Right renal cortex interstitium (tissue), 3 donors: ENCODE data around the gene TBC1D8B. TPM values are rescaled to one million over a fixed set of nuclear protein-coding genes. Genes with fewer than 3 reads are reported as not detected.
A peak's percentile ranks its signal among the peaks of the same experiment; 100 is the strongest.

Experiments used
- DNase-seq, 3 donors: peaks; one replicate each; pipeline ENCODE4 v3.0.0-alpha.2; 2013; ENCODE audit warnings: low read depth in 3 of 3, low spot score in 2 of 3
- polyA plus RNA-seq, 3 donors: library from polyadenylated mRNA; unstranded; fragments of 120-200 nt; gene quantifications; one replicate each; pipeline ENCODE4 v1.2.1, GENCODE V29; 2013; ENCODE audit not compliant: insufficient read length in 3 of 3

Gene TBC1D8B
- polyA plus RNA-seq, 3 donors: 5.2 to 6.3 (median 5.3) TPM

- DNase-seq: no peak
Measured at GRCh38 chrX:106897259-106897658, 94.8 kb downstream of the TBC1D8B start.

DNA sequence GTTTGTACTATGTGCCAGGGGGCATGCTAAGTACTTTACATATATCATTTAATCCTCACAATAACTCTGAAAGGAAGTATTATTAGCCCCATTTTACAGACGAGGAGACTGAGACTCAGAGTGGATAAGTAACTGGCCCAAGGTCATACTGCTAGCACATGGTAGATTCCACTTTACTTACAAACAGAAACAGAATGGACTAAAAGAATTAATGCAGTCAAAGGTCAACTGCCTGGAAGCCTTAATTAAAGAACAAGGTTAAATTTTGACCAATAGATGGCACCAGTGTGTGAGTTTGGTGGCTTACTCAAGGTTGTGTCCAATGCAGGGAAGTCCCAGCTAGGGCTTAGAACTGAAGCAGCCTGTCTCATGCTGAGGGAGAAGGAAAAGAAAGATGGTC, 96.0 kb downstream of the TBC1D8B start:
- DNase-seq: no peak

GRCh38 chrX:106899276-106899675, 96.8 kb downstream of the TBC1D8B start:
- no peak for DNase-seq

DNA sequence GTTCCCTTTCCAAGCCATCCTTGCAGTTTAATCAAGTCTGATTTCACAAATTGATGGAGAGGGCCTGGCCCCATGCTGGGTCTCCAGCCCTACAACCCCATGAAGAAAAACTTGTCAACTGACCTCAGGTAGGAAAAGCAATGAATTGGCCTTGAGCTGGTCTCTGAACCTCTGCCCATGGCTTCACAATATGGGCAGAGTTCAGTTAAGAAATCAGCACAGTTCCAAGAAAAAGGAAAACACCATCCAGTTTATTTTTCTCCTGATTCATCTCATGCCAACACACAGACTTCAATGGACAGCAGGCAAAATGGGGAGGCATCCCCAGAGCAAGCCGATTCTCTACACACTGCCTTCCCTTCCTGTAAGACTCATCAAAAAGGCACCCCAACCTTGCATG, 97.4 kb downstream of the TBC1D8B start:
- no peak for DNase-seq

DNA sequence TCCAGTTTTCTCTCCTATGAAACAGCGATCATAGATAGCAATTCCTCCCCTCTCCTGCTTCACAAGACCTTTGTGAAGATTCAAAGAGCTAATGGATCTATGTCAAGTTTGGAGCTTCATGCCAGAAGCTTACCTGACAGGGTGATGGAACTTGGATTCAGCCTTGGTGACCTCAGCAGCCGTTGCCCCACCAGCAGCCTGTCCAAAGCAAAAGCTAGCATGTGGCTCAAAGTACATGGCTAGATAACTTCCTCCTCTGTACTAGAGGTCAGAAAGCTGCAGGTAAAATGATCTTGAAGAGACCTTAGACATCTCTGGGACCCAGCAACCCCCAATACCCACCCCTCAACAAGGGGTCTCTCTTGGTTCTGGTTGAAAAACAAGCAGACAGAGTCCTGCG, 98.9 kb downstream of the TBC1D8B start:
- no peak for DNase-seq

GRCh38 chrX:106901781-106902219, 99.3 kb downstream of the TBC1D8B start:
- DNase-seq: no peak

GRCh38 chrX:106902684-106903083, 100.2 kb downstream of the TBC1D8B start:
- DNase-seq: no peak

DNA sequence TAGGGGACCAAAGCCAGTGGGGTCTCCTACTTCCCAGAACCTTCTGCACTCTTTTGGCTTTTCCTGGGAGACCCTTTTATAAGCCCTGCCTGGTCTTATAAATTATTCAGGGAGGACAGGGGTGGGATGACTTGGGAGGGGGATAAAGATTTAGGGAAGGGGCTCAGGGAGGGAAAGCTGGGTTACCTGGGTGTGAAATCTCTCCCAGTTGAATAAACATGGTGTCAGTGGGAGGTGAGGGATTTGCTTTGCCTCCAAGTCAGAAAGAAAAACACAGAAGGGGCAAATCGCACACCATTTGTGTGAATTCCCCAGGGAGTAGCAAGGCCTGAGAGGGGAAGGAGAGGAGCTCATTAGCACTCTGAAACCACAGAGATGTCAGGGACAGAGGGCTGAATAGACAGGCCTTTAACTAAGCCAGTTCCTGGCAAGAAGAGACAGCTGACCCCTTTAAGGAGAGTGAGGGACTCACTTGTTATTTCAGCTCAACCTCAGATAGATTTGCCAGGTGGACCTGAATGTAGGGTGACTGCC, 100.9 kb downstream of the TBC1D8B start, which contains the start of gene RIPPLY1:
RIPPLY1 (minus strand) TSS at position 51 of the 534 bp plus-strand sequence. CDS start 54 bp downstream, outside the sequence.
- no peak for DNase-seq

GRCh38 chrX:106903856-106904528, 101.5 kb downstream of the TBC1D8B start:
- no peak for DNase-seq

DNA sequence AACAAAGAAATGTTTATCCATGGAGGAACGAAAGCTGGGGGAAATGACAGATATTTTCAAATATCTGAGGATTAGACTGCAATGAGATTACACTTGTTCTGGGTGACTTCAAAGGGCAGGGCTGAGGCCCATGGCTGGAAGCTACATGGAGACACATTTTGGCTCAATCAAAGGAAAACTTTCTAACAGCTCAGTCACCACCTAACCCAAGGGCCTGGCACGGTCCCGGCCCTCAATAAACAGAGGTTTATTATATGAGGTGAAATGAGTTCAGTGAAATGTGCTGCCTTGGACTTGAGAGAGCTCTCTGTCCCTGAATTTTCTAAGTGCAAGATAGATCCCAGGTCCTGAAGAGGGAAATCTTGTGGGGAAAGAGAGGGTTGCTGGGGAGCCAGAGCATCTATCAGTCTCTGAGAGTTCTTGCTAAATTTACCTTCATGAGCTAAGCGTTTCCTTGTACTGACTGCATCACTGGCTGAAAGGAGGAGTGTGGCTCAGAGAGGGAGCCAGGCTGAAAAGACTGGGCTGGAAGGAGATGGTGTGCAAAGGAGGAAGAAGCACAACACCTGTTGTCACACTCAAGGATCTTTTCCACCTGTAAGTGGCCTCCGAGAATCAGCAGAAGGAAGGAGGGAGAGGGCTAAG, 102.7 kb downstream of the TBC1D8B start:
- DNase-seq: no peak

DNA sequence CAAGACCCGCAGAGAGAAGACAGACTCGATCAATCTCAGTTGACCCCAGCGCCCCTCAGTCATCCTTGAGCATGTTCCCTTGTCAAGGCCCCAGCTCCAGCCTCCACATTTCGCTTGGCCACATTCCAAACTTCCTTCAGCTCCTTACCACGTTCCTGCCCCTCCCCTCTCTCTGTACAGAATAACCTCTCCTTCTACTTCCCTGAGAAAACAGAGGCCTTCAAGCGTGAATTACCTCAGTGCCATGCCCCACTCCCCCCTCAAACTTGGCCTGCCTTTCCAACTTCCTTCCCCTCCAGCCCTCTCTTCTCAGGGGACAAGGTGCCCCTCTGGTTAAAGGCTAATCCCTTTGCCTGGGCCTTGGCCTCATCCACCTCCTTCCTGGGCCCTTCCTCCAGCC, 103.9 kb downstream of the TBC1D8B start:
- DNase-seq: peak in 1 of 3 donors; percentile 43

DNA sequence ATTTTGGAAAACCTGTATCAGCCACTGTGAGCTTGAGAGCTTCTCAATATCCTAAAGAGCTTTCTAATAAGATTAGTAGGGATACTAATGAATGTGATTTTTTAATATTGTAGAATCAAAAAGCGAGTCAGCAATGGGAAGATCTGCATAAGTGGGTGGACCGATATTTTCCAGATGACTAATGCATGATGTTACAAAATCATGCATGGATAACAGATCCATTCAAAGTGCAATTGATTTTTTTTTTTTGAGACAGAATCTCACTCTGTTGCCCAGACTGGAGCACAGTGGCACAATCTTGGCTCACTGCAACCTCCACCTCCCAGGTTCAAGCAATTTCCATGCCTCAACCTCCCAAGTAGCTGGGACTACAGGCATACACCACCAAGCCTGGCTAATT, 110.4 kb downstream of the TBC1D8B start:
- DNase-seq: no peak

DNA sequence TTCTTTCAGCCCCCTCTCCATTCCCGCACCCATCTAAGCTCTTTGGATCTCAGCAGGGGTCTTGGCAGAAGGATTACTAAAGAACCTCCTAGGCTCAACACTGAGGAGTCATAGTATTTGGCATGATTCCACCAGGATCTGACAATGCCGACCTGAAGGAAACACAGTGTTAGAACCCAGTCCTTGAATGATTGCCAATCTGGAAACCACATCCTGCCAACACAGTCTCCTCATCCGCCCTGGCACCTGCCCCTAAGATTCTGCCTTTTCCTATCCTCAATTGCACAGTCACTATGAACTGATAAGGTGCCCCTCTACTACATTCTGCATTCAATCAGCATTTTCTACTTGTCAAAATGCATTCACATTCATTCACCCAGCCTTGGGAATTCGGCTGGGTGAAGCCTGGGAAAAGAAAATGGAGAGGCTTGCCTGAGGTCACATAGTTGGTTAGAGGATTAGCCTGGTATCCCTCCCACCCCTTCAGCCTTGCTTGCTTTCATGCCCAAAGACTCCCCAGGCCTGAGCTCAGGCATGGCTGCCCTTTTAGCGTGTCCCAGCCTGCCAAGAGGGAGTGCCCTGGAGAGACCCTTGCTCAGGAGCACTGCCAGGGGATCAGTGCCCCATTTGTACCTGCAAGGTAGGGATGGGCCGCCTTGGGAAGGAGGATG, 115.5 kb downstream of the TBC1D8B start:
- no peak for DNase-seq

GRCh38 chrX:106919932-106920452, 117.5 kb downstream of the TBC1D8B start, which contains the start of gene CLDN2:
Gene CLDN2 (plus strand): TSS chrX:106920402. CDS start chrX:106928229, 7,827 bp downstream.
- DNase-seq: no peak

DNA sequence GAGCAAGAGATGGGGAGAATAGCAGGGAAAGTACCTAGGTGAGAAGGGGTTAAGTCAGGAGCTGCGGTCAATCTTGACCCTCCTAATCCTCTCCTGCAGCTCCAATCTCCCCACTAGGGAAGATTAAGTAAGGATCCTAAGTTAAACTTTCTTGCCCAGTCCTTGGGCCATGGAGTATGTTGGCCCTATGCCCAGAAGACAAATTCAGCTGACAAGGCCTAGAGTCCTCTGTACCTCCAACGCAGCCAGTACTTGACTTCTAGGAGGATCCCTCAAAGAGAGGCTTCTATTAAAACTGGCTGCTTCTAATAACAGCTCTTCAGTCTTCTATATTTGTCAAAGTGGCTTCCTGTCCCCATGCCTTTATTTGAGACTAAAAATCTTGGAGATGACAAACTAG, 119.2 kb downstream of the TBC1D8B start:
- no peak for DNase-seq

Other genes with a start within 250 kb of the TBC1D8B start
- gene RADX, start 190.7 kb upstream of the TBC1D8B start, polyA plus RNA-seq: 1 to 10 TPM; 5.1 to 5.8 (median 5.2) TPM
- 10 to 100 TPM in 2 of 3 donors, 1 to 10 TPM in 1; 9.5 to 13.9 (median 10.3) TPM for gene RNF128, start 76.0 kb upstream of the TBC1D8B start, polyA plus RNA-seq
- 1 to 10 TPM; 2.6 to 3.5 (median 3.0) TPM for gene RIPPLY1, start 100.7 kb downstream of the TBC1D8B start, polyA plus RNA-seq
- 10 to 100 TPM; 56.8 to 77.4 (median 58.8) TPM for gene CLDN2, start 117.7 kb downstream of the TBC1D8B start, polyA plus RNA-seq
- 10 to 100 TPM; 21.1 to 23.8 (median 21.2) TPM for gene MORC4, start 197.5 kb downstream of the TBC1D8B start, polyA plus RNA-seq